GM18511 (cell line): Measurements from ENCODE around the gene PPP1R37.

Experiments used
- ATAC-seq: cut with Tn5 transposase; IDR thresholded peaks from one replicate; pipeline ENCODE4 v1.9.1; 2021; ENCODE audit warnings: mild to moderate bottlenecking, moderate library complexity; ENCODE audit not compliant: unreplicated experiment

Gene PPP1R37

GRCh38 chr19:45135176-45135885, 42.4 kb downstream of the PPP1R37 start:
- ATAC-seq: no peak

- ATAC-seq: peak; percentile 13
Observed at GRCh38 chr19:45136507-45137178, 43.7 kb downstream of the PPP1R37 start.

GRCh38 chr19:45137179-45137761, 44.3 kb downstream of the PPP1R37 start:
- peak; percentile 86 for ATAC-seq

- ATAC-seq: no peak
Observed at GRCh38 chr19:45138303-45138751, 45.3 kb downstream of the PPP1R37 start.

- ATAC-seq: no peak
Observed at GRCh38 chr19:45139286-45140143, 46.5 kb downstream of the PPP1R37 start.

- ATAC-seq: no peak
Observed at GRCh38 chr19:45140144-45140503, 47.1 kb downstream of the PPP1R37 start.

- ATAC-seq: no peak
Observed at GRCh38 chr19:45140533-45140932, 47.6 kb downstream of the PPP1R37 start.

- no peak for ATAC-seq
Observed at GRCh38 chr19:45141203-45141900, 48.4 kb downstream of the PPP1R37 start.

GRCh38 chr19:45142016-45142725, 49.2 kb downstream of the PPP1R37 start:
- no peak for ATAC-seq

- ATAC-seq: no peak
Observed at GRCh38 chr19:45142726-45143110, 49.7 kb downstream of the PPP1R37 start.

- ATAC-seq: no peak
Observed at GRCh38 chr19:45144431-45145269, 51.7 kb downstream of the PPP1R37 start.

- no peak for ATAC-seq
Observed at GRCh38 chr19:45145270-45146189, 52.6 kb downstream of the PPP1R37 start.

- no peak for ATAC-seq
Observed at GRCh38 chr19:45146251-45146650, 53.3 kb downstream of the PPP1R37 start.

GRCh38 chr19:45146741-45147205, 53.8 kb downstream of the PPP1R37 start:
- ATAC-seq: no peak

- ATAC-seq: no peak
Observed at GRCh38 chr19:45147835-45148676, 55.1 kb downstream of the PPP1R37 start.

- no peak for ATAC-seq
Observed at GRCh38 chr19:45149129-45149528, 56.1 kb downstream of the PPP1R37 start.

GRCh38 chr19:45150180-45150579, 57.2 kb downstream of the PPP1R37 start:
- no peak for ATAC-seq
